IPS DF 6.9 (cell line): ENCODE measurements around the gene STXBP2.

Source experiments
- DNase-seq: peaks from one replicate; pipeline ENCODE4 v3.0.0-alpha.2; 2013; ENCODE audit warnings: low read depth, low spot score
- H3K27ac ChIP-seq: one replicate; pipeline ENCODE4 v1.5.1; 2013; ENCODE audit warnings: low read length, control low read depth
- H3K27me3 ChIP-seq: 2 replicates; pipeline ENCODE4 v1.6.1; 2013; ENCODE audit warnings: mild to moderate bottlenecking, low read length; ENCODE audit not compliant: control insufficient read depth, insufficient read depth
- H3K36me3 ChIP-seq: 2 replicates; pipeline ENCODE4 v1.6.1; 2013; ENCODE audit warnings: low read length; ENCODE audit not compliant: control insufficient read depth, insufficient read depth
- H3K4me1 ChIP-seq: 2 replicates; pipeline ENCODE4 v1.6.1; 2013; ENCODE audit warnings: low read length; ENCODE audit not compliant: control insufficient read depth, insufficient read depth
- H3K4me3 ChIP-seq: 2 replicates; pipeline ENCODE4 v1.5.1; 2013; ENCODE audit warnings: mild to moderate bottlenecking, low read length
- H3K9me3 ChIP-seq: 2 replicates; pipeline ENCODE4 v1.6.1; 2013; ENCODE audit warnings: low read length, inconsistent platforms; ENCODE audit not compliant: control insufficient read depth, insufficient read depth
- WGBS: extraction: QIAGEN DNeasy Blood & Tissue Kit; methylation state at CpG from one replicate; pipeline ENCODE4 v1.1.7; 2013; ENCODE audit warnings: mixed read lengths, missing lambda C conversion rate; ENCODE audit not compliant: insufficient read length, insufficient coverage; 5-methylcytosine and 5-hydroxymethylcytosine counted together

The STXBP2 gene

DNA sequence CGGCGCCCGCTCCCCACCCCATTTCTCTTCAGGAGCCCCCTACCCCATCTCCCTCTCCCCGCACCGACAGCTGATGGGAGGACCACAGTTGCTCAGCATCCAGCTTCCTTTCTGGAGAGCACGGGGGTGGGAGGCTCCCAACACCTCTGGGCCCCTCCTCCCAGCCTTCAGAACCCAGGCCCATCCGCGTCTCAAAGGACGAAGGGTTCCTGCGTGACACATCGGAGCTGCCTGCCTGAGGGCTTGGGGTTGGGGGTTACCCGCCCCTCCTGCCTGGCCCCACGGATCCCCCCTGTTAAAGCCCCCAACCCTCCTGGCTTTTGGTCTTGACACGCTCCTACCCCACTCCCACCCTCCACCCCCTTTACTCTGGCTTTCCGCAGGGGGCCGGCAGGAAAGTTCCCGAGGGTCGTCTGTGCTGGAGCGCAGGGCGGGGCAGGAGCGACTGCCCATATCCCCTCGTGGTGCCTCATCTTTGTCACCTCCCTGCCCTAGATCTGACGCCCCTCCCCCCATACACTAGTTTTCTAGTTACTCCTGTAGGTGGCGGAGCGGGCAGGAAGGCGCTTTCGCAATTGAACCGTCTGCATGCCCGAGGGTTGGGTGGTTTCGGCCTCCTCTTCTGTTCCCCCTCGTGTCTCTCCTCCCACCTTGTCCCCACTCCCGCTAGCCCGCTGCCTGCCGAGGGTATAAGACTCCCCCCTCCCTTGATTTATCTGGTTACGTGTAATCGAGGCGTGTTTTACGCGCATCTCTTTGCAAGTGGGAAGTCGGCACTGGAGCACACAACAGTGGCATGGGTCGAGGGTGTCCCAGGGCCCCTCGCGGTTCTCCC lies 44.6 kb downstream of the STXBP2 start:
- Histone ChIP-seq H3K27ac (no peak overlapping the region), H3K4me1 (peaks cover 6% of the 10 kb centered on the region), H3K36me3 (peaks cover 9% of the 10 kb centered on the region), H3K27me3 (no peaks in the 10 kb centered on the region), H3K4me3 (peak overlapping the region; percentile 87), H3K9me3 (no peaks in the 10 kb centered on the region)
- no CpG with 5 or more reads among the region's 43 CpGs for WGBS
- peak; percentile 66 for DNase-seq

- Histone ChIP-seq H3K36me3 (peaks cover 9% of the 10 kb centered on the region), H3K27me3 (no peaks in the 10 kb centered on the region), H3K4me3 (no peak overlapping the region; the same call in 1 of the 2 replicates), H3K4me1 (peaks cover 6% of the 10 kb centered on the region), H3K9me3 (no peaks in the 10 kb centered on the region), H3K27ac (no peak overlapping the region)
- DNase-seq = no peak
- no CpG with 5 or more reads among the region's 74 CpGs for WGBS
These were observed 45.4 kb downstream of the STXBP2 start for GRCh38 chr19:7682175-7682855.

DNA sequence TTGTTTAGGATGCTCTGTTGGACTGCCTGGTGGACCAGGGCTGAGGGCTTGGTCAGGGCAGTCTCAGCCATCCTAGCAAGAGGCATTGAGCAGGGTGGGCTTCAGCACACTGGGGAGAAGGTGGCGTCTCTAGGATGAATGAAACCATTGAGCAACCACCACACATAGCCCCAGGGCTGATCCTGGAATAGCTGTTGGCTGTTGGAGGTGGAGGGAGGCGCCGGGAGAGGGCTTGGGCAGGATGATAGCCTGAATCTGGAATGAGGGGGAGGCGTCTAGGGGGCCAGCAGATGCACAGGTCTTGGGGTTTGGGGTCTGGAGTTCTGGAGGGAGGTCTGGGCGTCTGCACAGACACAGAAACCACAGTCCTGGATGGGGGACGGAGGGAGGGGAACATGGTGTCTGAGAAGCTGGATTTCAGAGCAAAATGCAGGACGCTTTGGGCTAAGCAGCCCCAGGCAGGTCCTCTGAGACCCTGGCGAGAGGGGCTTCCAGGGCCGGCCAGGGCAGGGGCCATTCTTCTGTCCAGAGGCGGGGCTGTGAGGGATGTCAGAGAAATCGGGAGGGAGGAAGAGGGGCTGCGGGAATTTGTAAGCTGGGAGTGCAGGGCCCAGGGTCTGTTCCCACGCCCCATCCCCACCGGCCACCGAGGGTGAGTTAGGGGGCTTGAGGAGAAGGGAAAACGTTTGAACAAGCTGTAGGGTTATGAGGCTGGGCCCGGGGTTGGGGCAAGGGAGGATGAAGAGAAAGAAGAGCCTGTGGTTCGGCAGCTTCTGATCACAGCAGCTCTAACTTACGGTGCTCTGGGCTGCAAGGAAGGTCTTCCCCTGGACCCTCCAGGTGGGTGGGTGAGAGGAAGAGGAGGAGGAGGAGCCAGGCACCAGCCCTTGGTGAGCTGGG lies 48.9 kb downstream of the STXBP2 start:
- DNase-seq = no peak
- Histone ChIP-seq H3K27me3 (no peaks in the 10 kb centered on the region), H3K4me1 (peaks cover 5% of the 10 kb centered on the region; the same call in 1 of the 2 replicates), H3K4me3 (no peak overlapping the region), H3K27ac (no peak overlapping the region), H3K9me3 (no peaks in the 10 kb centered on the region), H3K36me3 (peaks cover 9% of the 10 kb centered on the region)
- no CpG with 5 or more reads among the region's 19 CpGs for WGBS

- Histone ChIP-seq H3K4me1 (peaks cover 1% of the 10 kb centered on the region; the same call in 1 of the 2 replicates), H3K27me3 (no peaks in the 10 kb centered on the region), H3K4me3 (no peak overlapping the region), H3K27ac (no peak overlapping the region), H3K9me3 (no peaks in the 10 kb centered on the region), H3K36me3 (peaks cover 8% of the 10 kb centered on the region)
- WGBS = no CpG with 5 or more reads among the region's 12 CpGs
- no peak for DNase-seq
These were observed 50.3 kb downstream of the STXBP2 start for GRCh38 chr19:7687177-7687576.

DNA sequence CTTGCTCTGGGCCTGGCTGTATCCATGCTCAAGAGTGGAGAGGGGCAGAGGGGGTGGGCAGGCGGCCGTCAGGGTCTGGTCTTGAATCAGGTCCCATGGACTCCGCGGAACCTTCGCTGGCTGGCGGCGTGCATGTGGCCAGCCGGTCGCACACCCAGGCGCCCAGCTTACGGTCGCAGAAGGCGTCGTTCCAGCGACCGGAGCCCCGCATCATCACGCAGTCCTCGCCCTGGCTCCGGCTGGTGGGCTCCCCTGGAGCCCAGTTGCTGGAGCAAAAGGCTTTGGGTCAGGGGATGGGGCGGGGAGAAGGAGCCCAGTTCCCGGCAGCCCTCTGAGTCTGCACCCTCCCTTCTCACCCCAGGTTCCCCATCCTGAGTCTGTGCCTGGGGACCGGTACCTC lies 52.3 kb downstream of the STXBP2 start:
- no CpG with 5 or more reads among the region's 23 CpGs for WGBS
- H3K36me3 ChIP-seq = no peaks in the 10 kb centered on the region
- no peak overlapping the region for H3K27ac ChIP-seq
- no peak for DNase-seq
- H3K9me3 ChIP-seq = no peaks in the 10 kb centered on the region
- H3K27me3 ChIP-seq = no peaks in the 10 kb centered on the region
- no peak overlapping the region for H3K4me3 ChIP-seq
- no peaks in the 10 kb centered on the region for H3K4me1 ChIP-seq

GRCh38 chr19:7690779-7691258 lies 53.9 kb downstream of the STXBP2 start:
- Histone ChIP-seq H3K9me3 (no peaks in the 10 kb centered on the region; the same call in 1 of the 2 replicates), H3K4me1 (no peaks in the 10 kb centered on the region), H3K27ac (no peak overlapping the region), H3K36me3 (no peaks in the 10 kb centered on the region), H3K4me3 (no peak overlapping the region), H3K27me3 (no peaks in the 10 kb centered on the region)
- no peak for DNase-seq
- WGBS = no CpG with 5 or more reads among the region's 8 CpGs

DNA sequence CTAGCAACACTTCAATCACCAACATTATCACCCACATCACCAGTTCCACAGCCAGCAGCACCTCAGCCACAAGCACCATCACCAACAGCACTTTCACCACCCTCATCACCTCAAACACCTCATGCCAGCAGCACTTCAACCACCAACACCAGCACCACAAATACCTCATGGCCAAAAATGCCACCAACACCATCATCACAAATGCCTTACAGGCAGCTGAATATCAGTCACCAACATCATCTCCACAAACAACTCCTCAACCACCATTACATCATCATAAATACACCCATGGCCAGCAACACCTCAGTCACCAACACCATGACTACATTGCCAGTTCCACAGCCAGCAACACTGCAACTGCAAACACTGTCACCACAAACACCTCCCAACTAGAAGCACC lies 54.6 kb downstream of the STXBP2 start:
- Histone ChIP-seq H3K27ac (no peak overlapping the region), H3K36me3 (no peaks in the 10 kb centered on the region), H3K9me3 (no peaks in the 10 kb centered on the region; the same call in 1 of the 2 replicates), H3K4me3 (no peak overlapping the region), H3K4me1 (no peaks in the 10 kb centered on the region), H3K27me3 (no peaks in the 10 kb centered on the region)
- no peak for DNase-seq

DNA sequence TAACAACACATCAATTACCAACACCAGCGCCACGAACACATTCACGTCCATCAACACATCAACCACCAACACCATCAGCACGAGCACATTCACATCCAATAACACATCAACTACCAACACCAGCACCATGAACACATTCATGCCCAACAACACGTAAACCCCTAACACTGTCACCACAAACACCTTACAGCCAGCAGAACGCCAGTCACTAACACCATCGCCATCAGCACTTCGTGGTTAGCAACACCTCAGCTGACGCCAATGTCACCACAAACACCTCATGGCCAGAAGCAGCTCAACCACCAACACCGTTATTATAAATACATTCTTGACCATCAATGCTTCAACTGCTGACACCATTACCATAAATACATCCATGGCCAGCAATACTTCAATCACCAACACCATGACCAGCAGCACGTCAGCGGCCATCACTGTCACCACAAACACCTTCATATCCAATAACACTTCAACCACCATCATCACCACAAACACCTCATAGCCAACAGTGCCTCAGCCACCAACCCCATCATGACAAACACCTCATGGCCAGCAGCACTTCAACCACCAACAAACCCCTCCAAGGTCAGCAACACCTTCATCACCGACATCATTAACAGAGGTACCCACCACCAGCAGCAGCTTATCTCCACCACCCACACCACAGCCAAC lies 55.6 kb downstream of the STXBP2 start:
- H3K27ac ChIP-seq = no peak overlapping the region
- no peak overlapping the region for H3K4me3 ChIP-seq
- no peaks in the 10 kb centered on the region for H3K36me3 ChIP-seq
- no peaks in the 10 kb centered on the region; the same call in 1 of the 2 replicates for H3K9me3 ChIP-seq
- WGBS = 68% methylated on average over 3 of the region's 13 CpGs
- no peak for DNase-seq
- H3K27me3 ChIP-seq = no peaks in the 10 kb centered on the region
- H3K4me1 ChIP-seq = no peaks in the 10 kb centered on the region

DNA sequence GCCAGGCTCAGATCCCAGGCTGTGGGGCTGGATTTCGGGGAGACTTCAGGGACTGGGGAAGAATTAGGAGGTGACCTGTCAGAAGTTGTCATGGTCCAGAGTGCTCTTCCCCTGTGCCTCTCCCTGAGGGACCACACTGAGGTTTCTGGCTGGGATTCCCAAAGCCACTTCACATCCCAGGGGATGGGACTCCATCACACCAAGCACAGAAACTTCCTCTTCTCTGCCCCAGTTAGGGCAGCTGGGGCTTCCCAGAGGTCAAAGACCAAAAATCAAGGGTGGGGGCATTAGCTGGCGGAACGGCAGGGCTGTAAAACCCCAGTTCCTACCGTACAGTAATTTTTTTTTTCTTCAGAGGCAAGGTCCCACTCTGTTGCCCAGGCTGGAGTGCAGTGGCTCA lies 57.6 kb downstream of the STXBP2 start:
- Histone ChIP-seq H3K4me3 (no peak overlapping the region), H3K9me3 (no peaks in the 10 kb centered on the region; the same call in 1 of the 2 replicates), H3K27me3 (no peaks in the 10 kb centered on the region), H3K4me1 (0 out of 2 replicates have a peak, but pooled peaks cover 4% of the 10 kb centered on the region), H3K27ac (no peak overlapping the region), H3K36me3 (no peaks in the 10 kb centered on the region)
- no CpG with 5 or more reads among the region's 4 CpGs for WGBS
- no peak for DNase-seq
